HG03039 (cell line): Measurements from ENCODE around the gene ZNF419.

Experiments used
- ATAC-seq: cut with Tn5 transposase; IDR thresholded peaks from one replicate; pipeline ENCODE4 v1.9.1; 2021; ENCODE audit warnings: mild to moderate bottlenecking, moderate library complexity; ENCODE audit not compliant: unreplicated experiment

Gene ZNF419

DNA sequence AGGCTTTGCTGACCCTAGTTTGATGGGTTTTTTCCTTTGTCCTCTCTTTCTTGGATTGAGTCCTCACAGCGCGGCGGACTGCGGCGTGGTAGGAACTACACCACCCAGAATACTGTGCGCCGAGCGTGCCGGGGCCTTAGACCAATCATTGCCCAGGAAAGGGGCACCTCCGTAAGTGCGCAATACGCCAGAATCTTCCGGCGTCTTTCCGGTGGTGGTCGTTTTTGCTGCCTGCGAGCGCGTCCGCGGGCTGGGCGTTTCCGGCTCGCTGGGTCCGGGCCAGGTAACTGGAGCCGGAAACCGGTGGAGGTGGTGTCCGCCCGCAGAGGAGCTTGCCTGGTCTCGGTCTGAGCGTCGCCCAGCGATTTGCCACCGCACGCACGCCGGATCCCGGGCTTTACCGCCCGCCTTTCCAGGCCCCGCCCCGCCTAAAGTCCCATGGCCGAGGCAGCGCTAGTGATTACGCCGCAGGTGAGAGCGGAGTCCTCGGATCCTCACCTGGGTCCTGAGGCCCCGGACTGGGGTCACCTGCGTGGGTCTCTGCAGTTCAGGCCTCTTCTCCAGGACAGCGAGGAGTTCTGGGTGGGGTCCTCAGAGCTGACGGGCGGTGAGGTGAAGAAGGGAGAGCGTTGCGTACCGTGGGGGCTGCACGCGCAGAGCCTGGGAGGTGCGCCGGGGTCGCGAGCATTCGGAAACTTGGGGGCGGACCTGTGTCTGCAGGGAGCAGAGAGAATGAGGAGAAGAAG is 39.8 kb downstream of the ZNF419 start, which contains the start of gene ZNF549:
TSS of gene ZNF549 (plus strand) at position 221 of the 746 bp plus-strand sequence. CDS start at position 439, 218 bp downstream.
- peak; percentile 92 for ATAC-seq

DNA sequence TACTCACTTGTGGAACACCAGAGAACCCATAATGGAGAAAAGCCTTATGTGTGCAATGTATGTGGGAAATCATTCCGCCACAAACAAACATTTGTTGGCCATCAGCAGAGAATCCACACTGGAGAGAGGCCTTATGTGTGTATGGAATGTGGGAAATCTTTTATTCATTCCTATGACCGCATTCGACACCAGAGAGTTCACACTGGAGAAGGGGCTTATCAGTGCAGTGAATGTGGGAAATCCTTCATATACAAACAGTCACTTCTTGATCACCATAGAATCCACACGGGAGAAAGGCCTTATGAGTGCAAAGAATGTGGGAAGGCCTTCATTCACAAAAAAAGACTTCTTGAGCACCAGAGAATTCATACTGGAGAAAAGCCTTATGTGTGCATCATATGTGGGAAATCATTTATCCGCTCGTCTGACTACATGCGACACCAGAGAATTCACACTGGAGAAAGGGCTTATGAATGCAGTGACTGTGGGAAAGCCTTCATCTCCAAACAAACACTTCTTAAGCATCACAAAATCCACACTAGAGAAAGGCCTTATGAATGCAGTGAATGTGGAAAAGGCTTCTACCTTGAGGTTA is 50.5 kb downstream of the ZNF419 start:
- no peak for ATAC-seq
